Measurements from ENCODE around the gene SFXN3. TPM values are rescaled to one million over a fixed set of nuclear protein-coding genes. Genes with fewer than 3 reads are reported as not detected.

SFXN3 gene
- total and polyA plus RNA-seq, 11 donors: 11.7 to 37.4 (median 17.8) TPM

GRCh38 chr10:101007099-101007711, 23.8 kb upstream of the SFXN3 start:
- DNase-seq: peak in 3 of 5 donors; percentile 51 to 67 (median 59)
- intact Hi-C loops (cut with DNase I): no loop called here
- 50 to 57% (median 55%) methylated on average over 8 to 11 of the region's 11 CpGs for WGBS, 4 donors
- Histone ChIP-seq H3K27ac (peak overlapping the region; percentile 11 to 100 (median 58)), H3K27me3 (no peaks in the 10 kb centered on the region), H3K36me3 (peaks cover 6 to 52% (median 50%) of the 10 kb centered on the region in 9 donors), H3K9me3 (no peaks in the 10 kb centered on the region), H3K4me3 (no peak overlapping the region), H3K4me1 (peaks cover 1 to 68% (median 46%) of the 10 kb centered on the region in 12 donors)
- TF ChIP-seq POLR2A (IDR thresholded peaks at IDR 0.05): no peak
- TF ChIP-seq CTCF (IDR thresholded peaks at IDR 0.05): no peak
- peak in 3 of 4 donors; percentile 5 to 57 (median 33) for ATAC-seq

GRCh38 chr10:101007915-101008822, 22.9 kb upstream of the SFXN3 start:
- DNase-seq (peak in 1 of 5 donors; percentile 46), ATAC-seq (no peak)
- Histone ChIP-seq H3K9me3 (no peaks in the 10 kb centered on the region), H3K4me1 (peaks cover 0 to 68% (median 46%) of the 10 kb centered on the region in 12 donors), H3K36me3 (peaks cover 6 to 44% (median 41%) of the 10 kb centered on the region in 9 donors), H3K4me3 (no peak overlapping the region), H3K27me3 (no peaks in the 10 kb centered on the region), H3K27ac (peak overlapping the region in 10 of 12 donors; percentile 3 to 100 (median 40))
- WGBS, 4 donors: 65 to 69% (median 67%) methylated on average over 12 to 13 of the region's 13 CpGs
- TF ChIP-seq CTCF (IDR thresholded peaks at IDR 0.05) (no peak), POLR2A (IDR thresholded peaks at IDR 0.05) (no peak)
- intact Hi-C loops (cut with DNase I): no loop called here

DNA sequence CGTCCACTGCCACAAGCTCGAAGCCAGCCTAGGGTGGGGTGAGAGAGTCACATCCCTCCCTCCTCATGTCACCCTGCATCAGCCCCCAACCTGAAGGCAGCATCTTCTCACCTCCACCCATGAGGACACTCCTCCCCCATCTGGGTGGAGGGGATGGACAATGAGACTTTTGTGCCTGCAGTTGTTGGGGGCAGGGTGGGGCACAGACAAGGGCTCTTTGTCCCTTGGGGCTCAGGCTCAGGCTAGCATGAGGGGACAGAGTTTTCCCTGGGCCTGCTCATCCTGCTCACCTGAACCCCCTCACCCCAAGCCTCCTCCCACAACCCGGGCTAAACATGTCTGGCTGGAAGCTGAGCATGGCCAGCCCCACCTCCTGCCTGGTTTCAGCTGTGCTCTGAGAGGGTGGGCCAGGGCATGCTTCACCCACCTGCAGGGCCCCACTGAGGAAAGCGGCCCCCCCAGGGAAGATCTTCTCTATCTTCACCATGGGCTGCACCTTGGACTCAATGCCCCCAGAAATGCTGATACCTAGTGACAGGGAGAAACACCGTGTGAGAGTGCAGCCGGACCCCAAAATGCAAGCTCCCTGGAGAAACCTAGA, 22.1 kb upstream of the SFXN3 start:
- peaks cover 0 to 64% (median 42%) of the 10 kb centered on the region in 12 donors for H3K4me1 ChIP-seq
- TF ChIP-seq POLR2A (IDR thresholded peaks at IDR 0.05) (no peak), CTCF (IDR thresholded peaks at IDR 0.05) (no peak)
- intact Hi-C loops (cut with DNase I): no loop called here

More for the DNA sequence above, 22.1 kb upstream of the SFXN3 start:
- WGBS, 4 donors: 79 to 85% (median 82%) methylated on average over 5 to 6 of the region's 6 CpGs
- Histone ChIP-seq H3K4me3 (no peak overlapping the region), H3K27ac (peak overlapping the region in 6 of 12 donors; percentile 8 to 100 (median 24)), H3K9me3 (no peaks in the 10 kb centered on the region), H3K36me3 (peaks cover 3 to 36% (median 34%) of the 10 kb centered on the region in 9 donors), H3K27me3 (no peaks in the 10 kb centered on the region)
- DNase-seq (peak in 1 of 5 donors; percentile 51), ATAC-seq (no peak)

All from heart left ventricle (tissue), 16 donors.